Type B pancreatic cell (in vitro differentiated cells): Measurements from ENCODE around the gene FHIP1A. TPM values are rescaled to one million over a fixed set of nuclear protein-coding genes. Genes with fewer than 3 reads are reported as not detected.

ENCODE experiments used
- DNase-seq: peaks from one replicate; pipeline ENCODE4 v3.0.0; 2021; ENCODE audit warnings: mixed read lengths; ENCODE audit not compliant: unreplicated experiment; ENCODE audit errors: extremely low spot score
- H3K27ac Mint-ChIP-seq: 2 replicates; pipeline ENCODE4 v1.8.0; 2021; ENCODE audit warnings: mild to moderate bottlenecking, mixed read lengths
- H3K27me3 Mint-ChIP-seq: 2 replicates; pipeline ENCODE4 v1.8.0; 2021; ENCODE audit warnings: mixed read lengths
- H3K36me3 Mint-ChIP-seq: 2 replicates; pipeline ENCODE4 v1.8.0; 2021; ENCODE audit warnings: mixed read lengths
- H3K4me1 Mint-ChIP-seq: one replicate; pipeline ENCODE4 v1.8.0; 2021; ENCODE audit warnings: mixed read lengths; ENCODE audit not compliant: unreplicated experiment
- H3K4me3 Mint-ChIP-seq: 2 replicates; pipeline ENCODE4 v1.8.0; 2021; ENCODE audit warnings: mild to moderate bottlenecking, mixed read lengths
- H3K9me3 Mint-ChIP-seq: 2 replicates; pipeline ENCODE4 v1.8.0; 2021; ENCODE audit warnings: mixed read lengths
- total RNA-seq: library from RNA; stranded (reverse); gene quantifications from 2 replicates; pipeline ENCODE4 v1.2.1, GENCODE V29; 2021; ENCODE audit warnings: low replicate concordance
- TF ChIP-seq, protein P1 (sequence below): fragments of 200-600 bp; sonication (generic); conservative IDR thresholded peaks from 2 replicates; pipeline ENCODE4 v1.5.0; 2021; ENCODE audit warnings: antibody characterized with exemption, mild to moderate bottlenecking

Gene FHIP1A
- total RNA-seq, 1 donor from 2014 or later = 13.2 TPM

DNA sequence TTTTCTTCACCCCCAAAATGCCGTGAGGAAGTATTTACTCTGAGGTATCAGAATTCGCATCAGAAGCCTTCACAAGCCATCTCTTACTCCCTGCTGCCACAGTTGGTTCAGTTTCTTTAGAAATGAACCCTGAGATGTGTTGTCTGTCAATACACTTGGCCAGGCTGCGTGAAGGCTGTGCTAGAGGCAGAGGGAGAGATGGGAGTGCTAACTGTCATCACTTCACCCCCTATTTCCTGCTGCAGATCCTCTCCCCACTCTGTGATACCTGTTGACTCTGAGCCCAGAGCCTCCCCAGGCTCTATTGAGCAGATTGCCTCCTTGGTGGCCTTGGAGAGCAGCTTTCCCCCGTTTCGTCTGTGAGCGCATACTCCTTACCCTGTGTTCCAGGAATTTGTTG, 34.8 kb downstream of the FHIP1A start:
- TF ChIP-seq, protein P1, sequence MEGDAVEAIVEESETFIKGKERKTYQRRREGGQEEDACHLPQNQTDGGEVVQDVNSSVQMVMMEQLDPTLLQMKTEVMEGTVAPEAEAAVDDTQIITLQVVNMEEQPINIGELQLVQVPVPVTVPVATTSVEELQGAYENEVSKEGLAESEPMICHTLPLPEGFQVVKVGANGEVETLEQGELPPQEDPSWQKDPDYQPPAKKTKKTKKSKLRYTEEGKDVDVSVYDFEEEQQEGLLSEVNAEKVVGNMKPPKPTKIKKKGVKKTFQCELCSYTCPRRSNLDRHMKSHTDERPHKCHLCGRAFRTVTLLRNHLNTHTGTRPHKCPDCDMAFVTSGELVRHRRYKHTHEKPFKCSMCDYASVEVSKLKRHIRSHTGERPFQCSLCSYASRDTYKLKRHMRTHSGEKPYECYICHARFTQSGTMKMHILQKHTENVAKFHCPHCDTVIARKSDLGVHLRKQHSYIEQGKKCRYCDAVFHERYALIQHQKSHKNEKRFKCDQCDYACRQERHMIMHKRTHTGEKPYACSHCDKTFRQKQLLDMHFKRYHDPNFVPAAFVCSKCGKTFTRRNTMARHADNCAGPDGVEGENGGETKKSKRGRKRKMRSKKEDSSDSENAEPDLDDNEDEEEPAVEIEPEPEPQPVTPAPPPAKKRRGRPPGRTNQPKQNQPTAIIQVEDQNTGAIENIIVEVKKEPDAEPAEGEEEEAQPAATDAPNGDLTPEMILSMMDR = no peak
- Mint-ChIP-seq H3K36me3 (no peaks in the 10 kb centered on the region), H3K4me1 (no peaks in the 10 kb centered on the region), H3K27ac (no peak overlapping the region), H3K9me3 (no peaks in the 10 kb centered on the region), H3K4me3 (no peak overlapping the region), H3K27me3 (no peaks in the 10 kb centered on the region)
- no peak for DNase-seq

GRCh38 chr4:151446208-151446607, 37.2 kb downstream of the FHIP1A start:
- no peak for DNase-seq
- Mint-ChIP-seq H3K36me3 (no peaks in the 10 kb centered on the region), H3K4me3 (no peak overlapping the region), H3K27me3 (no peaks in the 10 kb centered on the region), H3K4me1 (no peaks in the 10 kb centered on the region), H3K27ac (no peak overlapping the region), H3K9me3 (no peaks in the 10 kb centered on the region)
- TF ChIP-seq, protein P1 = no peak

GRCh38 chr4:151454513-151454912, 45.5 kb downstream of the FHIP1A start:
- no peaks in the 10 kb centered on the region for H3K27me3 Mint-ChIP-seq
- no peak for DNase-seq
- TF ChIP-seq, protein P1 = no peak
- no peaks in the 10 kb centered on the region for H3K9me3 Mint-ChIP-seq
- no peak overlapping the region for H3K27ac Mint-ChIP-seq
- H3K4me3 Mint-ChIP-seq = no peak overlapping the region
- H3K4me1 Mint-ChIP-seq = peaks cover 13% of the 10 kb centered on the region
- no peaks in the 10 kb centered on the region for H3K36me3 Mint-ChIP-seq

GRCh38 chr4:151455212-151455611, 46.2 kb downstream of the FHIP1A start:
- Mint-ChIP-seq H3K27me3 (no peaks in the 10 kb centered on the region), H3K27ac (no peak overlapping the region), H3K9me3 (no peaks in the 10 kb centered on the region), H3K4me3 (no peak overlapping the region), H3K4me1 (peaks cover 17% of the 10 kb centered on the region), H3K36me3 (no peaks in the 10 kb centered on the region)
- DNase-seq = no peak
- TF ChIP-seq, protein P1 = no peak

- no peaks in the 10 kb centered on the region for H3K27me3 Mint-ChIP-seq
- TF ChIP-seq, protein P1 = no peak
- H3K27ac Mint-ChIP-seq = peak overlapping the region; percentile 48
- peaks cover 26% of the 10 kb centered on the region for H3K4me1 Mint-ChIP-seq
- no peak overlapping the region for H3K4me3 Mint-ChIP-seq
- peaks cover 5% of the 10 kb centered on the region for H3K9me3 Mint-ChIP-seq
- DNase-seq = no peak
- H3K36me3 Mint-ChIP-seq = no peaks in the 10 kb centered on the region
Measured at GRCh38 chr4:151458148-151458547, 49.2 kb downstream of the FHIP1A start.

Other genes starting within 250 kb of the FHIP1A start
- gene PRSS48, start 132.0 kb upstream of the FHIP1A start, total RNA-seq = not detected in 2 replicates
- gene SH3D19, start 83.6 kb upstream of the FHIP1A start, total RNA-seq = 24.3 and 29.3 TPM in 2 replicates